Naive thymus-derived CD4-positive, alpha-beta T cell (primary cell): Measurements from ENCODE around the gene BAIAP2. TPM values are rescaled to one million over a fixed set of nuclear protein-coding genes. Genes with fewer than 3 reads are reported as not detected.

ENCODE experiments used
- ATAC-seq: fragments of 150-1000 bp; cut with Tn5 transposase; 2 replicates; pipeline ENCODE4 v1.10.0; 2021; ENCODE audit warnings: mild to moderate bottlenecking, moderate library complexity
- CTCF ChIA-PET: fragments of 350-600 bp; sonication (Branson Sonifier 250); formaldehyde crosslinking; loops from one replicate; lab custom pipeline; 2021; ENCODE audit warnings: antibody characterized with exemption; lab: Charles Lee
- POLR2A ChIA-PET: fragments of 350-600 bp; sonication (Branson Sonifier 250); formaldehyde crosslinking; loops from one replicate; lab custom pipeline; 2021; ENCODE audit warnings: antibody characterized with exemption, inconsistent platforms; lab: Charles Lee
- DNase-seq, 9 donors: peaks; one replicate each; pipeline versions ENCODE4 v3.0.0 to v3.0.0-alpha.2; 2020 to 2022; ENCODE audit warnings: mixed read lengths in 1 of 9
- H3K27ac ChIP-seq: one replicate; pipeline ENCODE4 v1.7.0; 2013; ENCODE audit warnings: mild to moderate bottlenecking, low read depth, low read length, moderate library complexity
- H3K27me3 ChIP-seq, 2 donors: one replicate each; pipeline ENCODE4 v1.7.0; 2013; ENCODE audit warnings: low read length in 2 of 2, mild to moderate bottlenecking in 2 of 2, moderate library complexity in 2 of 2; ENCODE audit not compliant: control insufficient read depth in 2 of 2, insufficient read depth in 2 of 2
- H3K36me3 ChIP-seq, 3 experiments: 1 replicate in 2 of 3; 2 replicates in 1 of 3; pipeline ENCODE4 v1.7.0; 2013; ENCODE audit warnings: low read length in 3 of 3, mild to moderate bottlenecking in 3 of 3, moderate library complexity in 1 of 3; ENCODE audit not compliant: insufficient read depth in 3 of 3, control insufficient read depth in 2 of 3
- H3K4me1 ChIP-seq, 2 donors: one replicate each; pipeline ENCODE4 v1.7.0; 2013; ENCODE audit warnings: low read length in 2 of 2, mild to moderate bottlenecking in 2 of 2, moderate library complexity in 1 of 2; ENCODE audit not compliant: control insufficient read depth in 2 of 2, insufficient read depth in 2 of 2
- H3K4me3 ChIP-seq: 2 replicates; pipeline ENCODE4 v1.7.0; 2013; ENCODE audit warnings: mild to moderate bottlenecking, low read length
- H3K9me3 ChIP-seq, 3 experiments: 1 replicate in 2 of 3; 2 replicates in 1 of 3; pipeline ENCODE4 v1.7.0; 2013; ENCODE audit warnings: low read length in 3 of 3; ENCODE audit not compliant: control insufficient read depth in 2 of 3
- H3K27ac Mint-ChIP-seq, 9 donors: one replicate each; pipeline ENCODE4 v1.8.0; 2020 to 2022; ENCODE audit warnings: mixed read lengths in 9 of 9, mild to moderate bottlenecking in 8 of 9, moderate library complexity in 5 of 9, inconsistent platforms in 2 of 9
- H3K27me3 Mint-ChIP-seq, 5 donors: one replicate each; pipeline ENCODE4 v1.8.0; 2021 to 2022; ENCODE audit warnings: mixed read lengths in 5 of 5, mild to moderate bottlenecking in 1 of 5
- H3K36me3 Mint-ChIP-seq, 5 donors: one replicate each; pipeline ENCODE4 v1.8.0; 2020 to 2022; ENCODE audit warnings: mixed read lengths in 5 of 5, mild to moderate bottlenecking in 3 of 5, inconsistent platforms in 1 of 5
- H3K4me1 Mint-ChIP-seq, 7 donors: one replicate each; pipeline ENCODE4 v1.8.0; 2020 to 2022; ENCODE audit warnings: mixed read lengths in 7 of 7, mild to moderate bottlenecking in 3 of 7, inconsistent platforms in 1 of 7
- H3K4me3 Mint-ChIP-seq, 10 donors: one replicate each; pipeline ENCODE4 v1.8.0; 2020 to 2022; ENCODE audit warnings: mild to moderate bottlenecking in 10 of 10, mixed read lengths in 10 of 10, moderate library complexity in 6 of 10, inconsistent platforms in 2 of 10
- H3K9me3 Mint-ChIP-seq, 11 donors: one replicate each; pipeline ENCODE4 v1.8.0; 2020 to 2022; ENCODE audit warnings: mixed read lengths in 11 of 11, mild to moderate bottlenecking in 4 of 11, inconsistent platforms in 1 of 11, moderate library complexity in 1 of 11
- intact Hi-C, 2 donors: fragments of 100-400 bp; cut with micrococcal nuclease; formaldehyde crosslinking; loops; one replicate each; pipeline ENCODE4 v1.15.1; 2023
- polyA plus RNA-seq, 2 donors: library from polyadenylated mRNA; unstranded; fragments of 300-500 nt; fragmentation: Illumina TruSeq; gene quantifications; one replicate each; pipeline ENCODE4 v1.2.3, GENCODE V29; 2021
- total RNA-seq, 6 experiments: library from RNA in 5 of 6; stranded (reverse) in 5 of 6; gene quantifications; 1 replicate in 5 of 6; 2 replicates in 1 of 6; pipeline ENCODE4 v1.2.3 and lab custom pipeline; 2021 to 2026

The BAIAP2 gene
- total and polyA plus RNA-seq, 7 experiments from 2014 or later: 3.2 to 13.7 (median 7.4) TPM

GRCh38 chr17:81033535-81034167, 1.3 kb upstream of the BAIAP2 start:
- peaks cover 5 to 27% (median 23%) of the 10 kb centered on the region in 7 donors for H3K4me1 Mint-ChIP-seq
- H3K4me3 Mint-ChIP-seq: peak overlapping the region; percentile 72 to 91 (median 82)
- H3K27ac Mint-ChIP-seq: peak overlapping the region in 5 of 9 donors; percentile 33 to 78 (median 71)
- H3K9me3 Mint-ChIP-seq: no peaks in the 10 kb centered on the region
- intact Hi-C loops: loop anchor here (1.0 to 10.0 kb wide), 6 partner anchors 15 to 579 kb away; partner anchors contain the start of genes CHMP6 (in 1 of the 2), NDUFAF8 (in 1 of the 2) and TEPSIN (in 1 of the 2)
- peaks cover 0 to 55% (median 4%) of the 10 kb centered on the region in 5 donors for H3K27me3 Mint-ChIP-seq
- H3K27me3 ChIP-seq: no peaks in the 10 kb centered on the region
- POLR2A ChIA-PET: interaction anchor here (1.0 to 2.3 kb wide), 4 partner anchors 10 to 42 kb away, joined by 3 to 9 read pairs (median 6); partner anchors contain the start of gene CHMP6
- H3K27ac ChIP-seq: peak overlapping the region; percentile 40
- no peaks in the 10 kb centered on the region for H3K9me3 ChIP-seq
- no peak for ATAC-seq
- H3K4me1 ChIP-seq: peaks cover 0 to 9% of the 10 kb centered on the region in 2 donors
- peak in 1 of 9 donors; percentile 3 for DNase-seq
- H3K4me3 ChIP-seq: peak overlapping the region; percentile 5
- CTCF ChIA-PET: interaction anchor here (2.1 kb wide), 1 partner anchor 11 kb away, joined by 7 read pairs; no protein-coding TSS in a partner anchor
- H3K36me3 Mint-ChIP-seq: peaks cover 0 to 3% (median 0%) of the 10 kb centered on the region in 5 donors
- no peaks in the 10 kb centered on the region for H3K36me3 ChIP-seq

- no peak for DNase-seq
- Histone ChIP-seq H3K27ac (peak overlapping the region; percentile 40), H3K27me3 (no peaks in the 10 kb centered on the region), H3K9me3 (no peaks in the 10 kb centered on the region), H3K4me3 (peak overlapping the region; percentile 5), H3K36me3 (no peaks in the 10 kb centered on the region), H3K4me1 (peaks cover 0 to 9% of the 10 kb centered on the region in 2 donors)
- peaks cover 5 to 27% (median 19%) of the 10 kb centered on the region in 7 donors for H3K4me1 Mint-ChIP-seq
- H3K27ac Mint-ChIP-seq: peak overlapping the region in 5 of 9 donors; percentile 33 to 78 (median 71)
- ChIA-PET CTCF (interaction anchor here (2.1 kb wide), 1 partner anchor 11 kb away, joined by 7 read pairs; no protein-coding TSS in a partner anchor), POLR2A (interaction anchor here (1.0 to 2.3 kb wide), 3 partner anchors 11 to 16 kb away, joined by 5 to 9 read pairs (median 6); no protein-coding TSS in a partner anchor)
- H3K27me3 Mint-ChIP-seq: peaks cover 0 to 51% (median 0%) of the 10 kb centered on the region in 5 donors
- no peaks in the 10 kb centered on the region for H3K9me3 Mint-ChIP-seq
- peak overlapping the region; percentile 73 to 93 (median 85) for H3K4me3 Mint-ChIP-seq
- ATAC-seq: no peak
- peaks cover 0 to 3% (median 0%) of the 10 kb centered on the region in 5 donors for H3K36me3 Mint-ChIP-seq
- intact Hi-C loops: loop anchor here (1.0 to 10.0 kb wide), 6 partner anchors 15 to 579 kb away; partner anchors contain the start of genes CHMP6 (in 1 of the 2), NDUFAF8 (in 1 of the 2) and TEPSIN (in 1 of the 2)
Measured at GRCh38 chr17:81034168-81034777, 678 bp upstream of the BAIAP2 start.

GRCh38 chr17:81035521-81036196, 708 bp downstream of the BAIAP2 start:
- H3K27ac Mint-ChIP-seq: peak overlapping the region in 3 of 9 donors; percentile 9 to 53 (median 34)
- H3K4me1 ChIP-seq: peaks cover 0 to 9% of the 10 kb centered on the region in 2 donors
- H3K36me3 Mint-ChIP-seq: peaks cover 0 to 3% (median 0%) of the 10 kb centered on the region in 5 donors
- H3K27me3 Mint-ChIP-seq: peaks cover 0 to 46% (median 0%) of the 10 kb centered on the region in 5 donors
- CTCF ChIA-PET: no interaction called here
- DNase-seq: peak in 2 of 9 donors; percentile 10 to 63
- no peaks in the 10 kb centered on the region for H3K27me3 ChIP-seq
- no peak for ATAC-seq
- peak overlapping the region; percentile 70 to 91 (median 82) for H3K4me3 Mint-ChIP-seq
- no peaks in the 10 kb centered on the region for H3K36me3 ChIP-seq
- peak overlapping the region; percentile 9 for H3K4me3 ChIP-seq
- H3K9me3 Mint-ChIP-seq: no peaks in the 10 kb centered on the region
- no peaks in the 10 kb centered on the region for H3K9me3 ChIP-seq
- H3K27ac ChIP-seq: peak overlapping the region; percentile 14
- peaks cover 5 to 27% (median 19%) of the 10 kb centered on the region in 7 donors for H3K4me1 Mint-ChIP-seq
- POLR2A ChIA-PET: interaction anchor here (1.0 to 1.3 kb wide), 4 partner anchors 12 to 581 kb away, joined by 3 to 5 read pairs (median 4); no protein-coding TSS in a partner anchor
- intact Hi-C loops: loop anchor here (1.0 to 10.0 kb wide), 7 partner anchors 12 to 581 kb away; partner anchors contain the start of gene CHMP6 (in 1 of the 2)

GRCh38 chr17:81036197-81036941, 1.4 kb downstream of the BAIAP2 start:
- Mint-ChIP-seq H3K4me3 (peak overlapping the region; percentile 70 to 91 (median 82)), H3K36me3 (peaks cover 0 to under 1% (median 0%) of the 10 kb centered on the region in 5 donors), H3K9me3 (no peaks in the 10 kb centered on the region), H3K4me1 (peaks cover 5 to 27% (median 19%) of the 10 kb centered on the region in 7 donors), H3K27me3 (peaks cover 0 to 43% (median 0%) of the 10 kb centered on the region in 5 donors), H3K27ac (peak overlapping the region in 2 of 9 donors; percentile 34 to 53)
- no peak for ATAC-seq
- ChIA-PET CTCF (interaction anchor here (0.8 to 0.9 kb wide), 2 partner anchors 19 to 48 kb away, joined by 3 to 4 read pairs; no protein-coding TSS in a partner anchor), POLR2A (interaction anchor here (1.1 to 1.3 kb wide), 2 partner anchors 42 to 581 kb away, joined by 3 to 4 read pairs; no protein-coding TSS in a partner anchor)
- H3K4me3 ChIP-seq: peak overlapping the region; percentile 9
- peak in 1 of 9 donors; percentile 6 for DNase-seq
- H3K27me3 ChIP-seq: no peaks in the 10 kb centered on the region
- intact Hi-C loops: loop anchor here in 1 of 2 donors (10.0 kb wide), 2 partner anchors 448 to 582 kb away; no protein-coding TSS in a partner anchor
- peak overlapping the region; percentile 14 for H3K27ac ChIP-seq
- H3K4me1 ChIP-seq: peaks cover 0 to 9% of the 10 kb centered on the region in 2 donors
- H3K9me3 ChIP-seq: no peaks in the 10 kb centered on the region
- no peaks in the 10 kb centered on the region for H3K36me3 ChIP-seq

GRCh38 chr17:81037026-81037797, 2.3 kb downstream of the BAIAP2 start:
- Mint-ChIP-seq H3K9me3 (no peaks in the 10 kb centered on the region), H3K36me3 (no peaks in the 10 kb centered on the region), H3K4me3 (peak overlapping the region in 9 of 10 donors; percentile 12 to 91 (median 75)), H3K27ac (peak overlapping the region in 1 of 9 donors; percentile 18), H3K27me3 (peaks cover 0 to 43% (median 0%) of the 10 kb centered on the region in 5 donors), H3K4me1 (peaks cover 5 to 27% (median 19%) of the 10 kb centered on the region in 7 donors)
- ATAC-seq (no peak), DNase-seq (peak in 1 of 9 donors; percentile 4)
- Histone ChIP-seq H3K36me3 (no peaks in the 10 kb centered on the region), H3K27ac (no peak overlapping the region), H3K4me3 (no peak overlapping the region), H3K27me3 (no peaks in the 10 kb centered on the region), H3K4me1 (peaks cover 0 to 9% of the 10 kb centered on the region in 2 donors), H3K9me3 (no peaks in the 10 kb centered on the region)
- ChIA-PET POLR2A (no interaction called here), CTCF (interaction anchor here (0.8 to 0.9 kb wide), 2 partner anchors 19 to 49 kb away, joined by 3 to 4 read pairs; no protein-coding TSS in a partner anchor)
- intact Hi-C loops: loop anchor here in 1 of 2 donors (10.0 kb wide), 2 partner anchors 448 to 582 kb away; no protein-coding TSS in a partner anchor
